ENCODE data around the gene MAMDC2.

Gene MAMDC2

GRCh38 chr9:70012569-70012968 lies 31.1 kb upstream of the MAMDC2 start:
- Histone ChIP-seq H3K9me3 (ENCODE audit: control insufficient read depth, low read length) (no peaks in the 10 kb centered on the region), H3K4me1 (ENCODE audit: control insufficient read depth, insufficient read depth, low read depth, low read length) (peaks cover 1% of the 10 kb centered on the region), H3K27me3 (ENCODE audit: control insufficient read depth in 1 of 2, insufficient read depth in 1 of 2, low read length in 2 of 2) (no peaks in the 10 kb centered on the region), H2AFZ (ENCODE audit: low read depth, low read length) (no peak overlapping the region), H3K4me3 (ENCODE audit: insufficient read depth in 1 of 2, low read depth in 1 of 2, low read length in 2 of 2) (no peak overlapping the region), H2BK120ac (ENCODE audit: low read depth, low read length) (no peak overlapping the region), H3K4ac (ENCODE audit: low read depth in 1 of 2, low read length in 2 of 2) (no peak overlapping the region), H3K27ac (ENCODE audit: low read length, poor library complexity, severe bottlenecking) (no peak overlapping the region), H3K4me2 (ENCODE audit: low read length, poor library complexity, severe bottlenecking) (no peak overlapping the region), H3K23ac (ENCODE audit: low read length in 2 of 2) (no peak overlapping the region), H4K8ac (ENCODE audit: low read length) (no peak overlapping the region), H3K14ac (ENCODE audit: low read length in 2 of 2) (no peak overlapping the region), H4K91ac (ENCODE audit: low read length) (no peak overlapping the region), H2BK5ac (ENCODE audit: low read depth, low read length, poor library complexity, severe bottlenecking) (no peak overlapping the region), H2BK12ac (ENCODE audit: low read length in 2 of 2) (no peak overlapping the region), H3K9ac (ENCODE audit: low read length) (no peak overlapping the region), H3K79me1 (replicated peaks; ENCODE audit: low read length, poor library complexity, severe bottlenecking) (no peaks in the 10 kb centered on the region), H2AK5ac (ENCODE audit: low read length, severe bottlenecking) (no peak overlapping the region), H3K36me3 (ENCODE audit: control insufficient read depth in 1 of 2, insufficient read depth in 2 of 2, low read depth in 1 of 2, low read length in 2 of 2) (no peaks in the 10 kb centered on the region), H2BK15ac (ENCODE audit: low read depth, poor library complexity, severe bottlenecking) (no peak overlapping the region), H3K18ac (ENCODE audit: low read depth in 1 of 2, low read length in 2 of 2) (no peak overlapping the region)
- no peak for DNase-seq
- no CpG with 5 or more reads among the region's 1 CpG for WGBS

DNA sequence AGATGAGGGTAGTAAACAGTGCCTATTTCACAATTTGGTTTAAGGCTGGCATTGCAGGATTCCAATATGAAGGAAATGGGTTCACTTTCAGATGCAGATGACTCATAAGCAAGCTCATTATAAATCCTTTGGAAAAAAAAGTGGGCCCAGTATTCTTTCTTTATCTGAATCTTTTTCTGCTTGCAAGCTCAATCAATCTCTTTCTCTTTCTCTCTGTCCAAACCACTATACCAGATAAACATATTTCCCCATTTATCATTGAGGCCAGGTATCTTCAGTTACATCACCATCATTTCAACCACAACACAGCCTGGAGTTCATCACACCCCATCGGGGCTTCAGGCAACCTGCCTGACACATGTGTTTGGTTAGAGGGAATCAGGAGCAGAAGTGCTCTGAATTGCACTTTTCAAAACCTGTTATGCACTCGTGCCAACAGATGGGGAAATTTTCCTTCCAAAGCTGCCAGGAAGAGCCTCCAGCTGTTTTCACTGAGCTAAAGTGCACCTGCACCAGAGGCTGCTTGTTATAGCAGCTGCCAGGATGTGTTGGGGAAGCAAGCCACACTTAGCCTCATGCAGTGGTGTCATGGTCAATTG lies 30.0 kb upstream of the MAMDC2 start:
- Histone ChIP-seq H3K4me1 (ENCODE audit: control insufficient read depth, insufficient read depth, low read depth, low read length) (peaks cover 1% of the 10 kb centered on the region), H3K4me3 (ENCODE audit: insufficient read depth in 1 of 2, low read depth in 1 of 2, low read length in 2 of 2) (peak overlapping the region in 1 of 2 experiments; percentile 21), H2BK15ac (ENCODE audit: low read depth, poor library complexity, severe bottlenecking) (no peak overlapping the region), H4K91ac (ENCODE audit: low read length) (no peak overlapping the region), H3K4ac (ENCODE audit: low read depth in 1 of 2, low read length in 2 of 2) (no peak overlapping the region), H3K23ac (ENCODE audit: low read length in 2 of 2) (no peak overlapping the region), H2AK5ac (ENCODE audit: low read length, severe bottlenecking) (no peak overlapping the region), H3K18ac (ENCODE audit: low read depth in 1 of 2, low read length in 2 of 2) (peak overlapping the region in 1 of 2 experiments; percentile 48), H2BK12ac (ENCODE audit: low read length in 2 of 2) (no peak overlapping the region), H4K8ac (ENCODE audit: low read length) (no peak overlapping the region), H3K27ac (ENCODE audit: low read length, poor library complexity, severe bottlenecking) (no peak overlapping the region), H2BK120ac (ENCODE audit: low read depth, low read length) (no peak overlapping the region), H3K4me2 (ENCODE audit: low read length, poor library complexity, severe bottlenecking) (no peak overlapping the region), H2AFZ (ENCODE audit: low read depth, low read length) (no peak overlapping the region), H3K9ac (ENCODE audit: low read length) (no peak overlapping the region), H3K79me1 (replicated peaks; ENCODE audit: low read length, poor library complexity, severe bottlenecking) (no peaks in the 10 kb centered on the region), H3K36me3 (ENCODE audit: control insufficient read depth in 1 of 2, insufficient read depth in 2 of 2, low read depth in 1 of 2, low read length in 2 of 2) (no peaks in the 10 kb centered on the region), H2BK5ac (ENCODE audit: low read depth, low read length, poor library complexity, severe bottlenecking) (no peak overlapping the region), H3K27me3 (ENCODE audit: control insufficient read depth in 1 of 2, insufficient read depth in 1 of 2, low read length in 2 of 2) (no peaks in the 10 kb centered on the region), H3K14ac (ENCODE audit: low read length in 2 of 2) (no peak overlapping the region), H3K9me3 (ENCODE audit: control insufficient read depth, low read length) (no peaks in the 10 kb centered on the region)
- WGBS, result 83% methylated on average over 2 of the region's 2 CpGs
- peak; percentile 22 for DNase-seq

DNA sequence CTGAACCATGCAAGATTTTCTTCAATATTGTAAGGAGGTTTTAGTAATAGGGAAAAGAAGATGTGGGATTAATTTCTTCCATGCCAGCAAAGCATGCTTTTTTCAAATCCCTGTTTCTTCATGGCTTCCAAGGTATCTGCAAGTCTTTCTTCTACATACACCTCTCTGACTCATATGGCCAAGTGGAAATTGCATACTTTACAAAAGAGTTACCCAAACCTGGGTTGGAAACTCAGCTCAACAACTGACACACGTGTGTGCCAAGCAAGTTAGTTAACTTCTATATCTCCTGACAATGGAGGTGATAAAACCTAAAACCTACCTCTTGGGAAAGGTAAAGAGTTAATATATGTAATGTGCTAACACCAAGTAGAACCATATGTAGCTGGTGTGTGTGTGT lies 28.5 kb upstream of the MAMDC2 start:
- Histone ChIP-seq H3K27ac (ENCODE audit: low read length, poor library complexity, severe bottlenecking) (no peak overlapping the region), H4K91ac (ENCODE audit: low read length) (no peak overlapping the region), H3K4me2 (ENCODE audit: low read length, poor library complexity, severe bottlenecking) (no peak overlapping the region), H2BK120ac (ENCODE audit: low read depth, low read length) (no peak overlapping the region), H4K8ac (ENCODE audit: low read length) (no peak overlapping the region), H3K9me3 (ENCODE audit: control insufficient read depth, low read length) (no peaks in the 10 kb centered on the region), H3K36me3 (ENCODE audit: control insufficient read depth in 1 of 2, insufficient read depth in 2 of 2, low read depth in 1 of 2, low read length in 2 of 2) (no peaks in the 10 kb centered on the region), H2BK15ac (ENCODE audit: low read depth, poor library complexity, severe bottlenecking) (no peak overlapping the region), H2AFZ (ENCODE audit: low read depth, low read length) (no peak overlapping the region), H3K4ac (ENCODE audit: low read depth in 1 of 2, low read length in 2 of 2) (no peak overlapping the region), H3K9ac (ENCODE audit: low read length) (no peak overlapping the region), H3K4me1 (ENCODE audit: control insufficient read depth, insufficient read depth, low read depth, low read length) (peaks cover 2% of the 10 kb centered on the region), H2AK5ac (ENCODE audit: low read length, severe bottlenecking) (no peak overlapping the region), H3K27me3 (ENCODE audit: control insufficient read depth in 1 of 2, insufficient read depth in 1 of 2, low read length in 2 of 2) (no peaks in the 10 kb centered on the region), H2BK5ac (ENCODE audit: low read depth, low read length, poor library complexity, severe bottlenecking) (no peak overlapping the region), H3K14ac (ENCODE audit: low read length in 2 of 2) (no peak overlapping the region), H3K23ac (ENCODE audit: low read length in 2 of 2) (no peak overlapping the region), H3K79me1 (replicated peaks; ENCODE audit: low read length, poor library complexity, severe bottlenecking) (no peaks in the 10 kb centered on the region), H3K18ac (ENCODE audit: low read depth in 1 of 2, low read length in 2 of 2) (no peak overlapping the region), H2BK12ac (ENCODE audit: low read length in 2 of 2) (no peak overlapping the region), H3K4me3 (ENCODE audit: insufficient read depth in 1 of 2, low read depth in 1 of 2, low read length in 2 of 2) (no peak overlapping the region)
- WGBS, result 100% methylated on average over 1 of the region's 1 CpG
- no peak for DNase-seq

DNA sequence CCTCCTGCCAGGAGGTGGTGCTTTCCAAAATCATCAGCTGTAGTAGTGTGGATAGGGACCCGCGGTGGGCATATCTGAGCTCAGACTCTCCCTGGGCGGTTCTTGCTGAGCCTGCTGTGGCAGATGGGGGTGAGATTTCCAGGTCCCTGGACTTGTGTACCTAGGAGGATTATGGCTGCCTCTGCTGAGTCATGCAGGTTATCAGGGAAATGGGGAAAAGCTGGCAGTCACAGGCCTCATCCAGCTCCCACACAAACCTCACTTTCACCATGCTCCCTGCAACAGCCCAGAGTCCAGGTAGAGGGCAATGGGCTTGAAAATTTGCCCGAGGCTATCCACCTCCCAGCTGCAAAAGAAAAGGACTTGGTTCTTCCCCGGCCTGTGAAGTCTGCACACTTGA lies 23.4 kb upstream of the MAMDC2 start:
- H4K8ac ChIP-seq (ENCODE audit: low read length), result no peak overlapping the region
- no peak for DNase-seq
- no peak overlapping the region for H3K4ac ChIP-seq (ENCODE audit: low read depth in 1 of 2, low read length in 2 of 2)
- no peak overlapping the region for H3K9ac ChIP-seq (ENCODE audit: low read length)
- H3K4me2 ChIP-seq (ENCODE audit: low read length, poor library complexity, severe bottlenecking), result no peak overlapping the region
- H3K4me1 ChIP-seq (ENCODE audit: control insufficient read depth, insufficient read depth, low read depth, low read length), result peaks cover 6% of the 10 kb centered on the region
- H2BK5ac ChIP-seq (ENCODE audit: low read depth, low read length, poor library complexity, severe bottlenecking), result peak overlapping the region; percentile 25
- H3K27ac ChIP-seq (ENCODE audit: low read length, poor library complexity, severe bottlenecking), result peak overlapping the region; percentile 94
- no peaks in the 10 kb centered on the region for H3K79me1 ChIP-seq (replicated peaks; ENCODE audit: low read length, poor library complexity, severe bottlenecking)
- no peaks in the 10 kb centered on the region for H3K27me3 ChIP-seq (ENCODE audit: control insufficient read depth in 1 of 2, insufficient read depth in 1 of 2, low read length in 2 of 2)
- no peaks in the 10 kb centered on the region for H3K36me3 ChIP-seq (ENCODE audit: control insufficient read depth in 1 of 2, insufficient read depth in 2 of 2, low read depth in 1 of 2, low read length in 2 of 2)
- H3K4me3 ChIP-seq (ENCODE audit: insufficient read depth in 1 of 2, low read depth in 1 of 2, low read length in 2 of 2), result no peak overlapping the region
- no peak overlapping the region for H2AFZ ChIP-seq (ENCODE audit: low read depth, low read length)
- WGBS, result 93% methylated on average over 5 of the region's 5 CpGs
- peak overlapping the region in 1 of 2 experiments; percentile 18 for H3K18ac ChIP-seq (ENCODE audit: low read depth in 1 of 2, low read length in 2 of 2)
- no peak overlapping the region for H2BK120ac ChIP-seq (ENCODE audit: low read depth, low read length)
- no peak overlapping the region for H3K23ac ChIP-seq (ENCODE audit: low read length in 2 of 2)
- H3K14ac ChIP-seq (ENCODE audit: low read length in 2 of 2), result no peak overlapping the region
- no peak overlapping the region for H2BK15ac ChIP-seq (ENCODE audit: low read depth, poor library complexity, severe bottlenecking)
- no peak overlapping the region for H4K91ac ChIP-seq (ENCODE audit: low read length)
- no peak overlapping the region for H2BK12ac ChIP-seq (ENCODE audit: low read length in 2 of 2)
- peak overlapping the region; percentile 35 for H2AK5ac ChIP-seq (ENCODE audit: low read length, severe bottlenecking)
- no peaks in the 10 kb centered on the region for H3K9me3 ChIP-seq (ENCODE audit: control insufficient read depth, low read length)
